ENCODE data around the gene ZNF770.

DNA sequence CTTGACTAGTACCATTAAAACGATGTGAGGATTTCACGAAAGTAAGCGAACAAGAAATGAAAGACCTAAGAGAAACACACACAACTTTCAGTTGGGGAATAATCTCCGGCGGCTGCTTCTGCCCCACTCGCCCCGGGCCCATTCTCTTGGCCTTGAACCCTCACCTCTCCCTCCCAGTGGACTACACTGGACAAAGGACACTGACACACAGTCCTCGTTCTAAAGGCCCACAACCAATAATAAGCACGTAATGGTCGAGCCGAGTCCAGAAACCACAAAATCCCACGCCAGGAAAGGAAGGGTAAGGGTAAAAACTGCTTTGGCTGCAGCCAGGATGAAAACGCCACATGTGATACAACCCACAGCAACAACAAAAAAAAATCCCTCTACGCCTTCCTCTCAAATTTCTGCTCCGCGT is 469 bp downstream of the ZNF770 start:
- TF ChIP-seq, protein P1, sequence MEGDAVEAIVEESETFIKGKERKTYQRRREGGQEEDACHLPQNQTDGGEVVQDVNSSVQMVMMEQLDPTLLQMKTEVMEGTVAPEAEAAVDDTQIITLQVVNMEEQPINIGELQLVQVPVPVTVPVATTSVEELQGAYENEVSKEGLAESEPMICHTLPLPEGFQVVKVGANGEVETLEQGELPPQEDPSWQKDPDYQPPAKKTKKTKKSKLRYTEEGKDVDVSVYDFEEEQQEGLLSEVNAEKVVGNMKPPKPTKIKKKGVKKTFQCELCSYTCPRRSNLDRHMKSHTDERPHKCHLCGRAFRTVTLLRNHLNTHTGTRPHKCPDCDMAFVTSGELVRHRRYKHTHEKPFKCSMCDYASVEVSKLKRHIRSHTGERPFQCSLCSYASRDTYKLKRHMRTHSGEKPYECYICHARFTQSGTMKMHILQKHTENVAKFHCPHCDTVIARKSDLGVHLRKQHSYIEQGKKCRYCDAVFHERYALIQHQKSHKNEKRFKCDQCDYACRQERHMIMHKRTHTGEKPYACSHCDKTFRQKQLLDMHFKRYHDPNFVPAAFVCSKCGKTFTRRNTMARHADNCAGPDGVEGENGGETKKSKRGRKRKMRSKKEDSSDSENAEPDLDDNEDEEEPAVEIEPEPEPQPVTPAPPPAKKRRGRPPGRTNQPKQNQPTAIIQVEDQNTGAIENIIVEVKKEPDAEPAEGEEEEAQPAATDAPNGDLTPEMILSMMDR (conservative IDR thresholded peaks at IDR 0.05): no peak
- no peak for TF ChIP-seq EZH2 (IDR thresholded peaks at IDR 0.05; ENCODE audit: low read depth)

All from PC-9 (cell line).